ENCODE results near the gene SLCO2A1.

GRCh38 chr3:134038071-134038491 lies 8.4 kb upstream of the SLCO2A1 start:
- no peak for TF ChIP-seq YY1 (IDR thresholded peaks at IDR 0.05; ENCODE audit: insufficient read depth, insufficient read length)
- TF ChIP-seq ZNF274 (IDR thresholded peaks at IDR 0.05; ENCODE audit: low read depth, low read length) = no peak
- no peak for TF ChIP-seq SUZ12 (IDR thresholded peaks at IDR 0.05; ENCODE audit: extremely low read depth, insufficient read depth, insufficient read length)

Data from NT2/D1 (cell line).